VCaP (cell line): ENCODE results near the gene PRKCA.

ENCODE experiments used
- H3K27ac ChIP-seq: fragments of 450-650 bp; 2 replicates; pipeline ENCODE4 v1.5.1; 2017
- TF ChIP-seq, protein P1 (sequence below): fragments of 450-650 bp; conservative IDR thresholded peaks from 2 replicates; pipeline ENCODE4 v1.5.1; 2017; ENCODE audit warnings: mild to moderate bottlenecking, moderate library complexity

The PRKCA gene

DNA sequence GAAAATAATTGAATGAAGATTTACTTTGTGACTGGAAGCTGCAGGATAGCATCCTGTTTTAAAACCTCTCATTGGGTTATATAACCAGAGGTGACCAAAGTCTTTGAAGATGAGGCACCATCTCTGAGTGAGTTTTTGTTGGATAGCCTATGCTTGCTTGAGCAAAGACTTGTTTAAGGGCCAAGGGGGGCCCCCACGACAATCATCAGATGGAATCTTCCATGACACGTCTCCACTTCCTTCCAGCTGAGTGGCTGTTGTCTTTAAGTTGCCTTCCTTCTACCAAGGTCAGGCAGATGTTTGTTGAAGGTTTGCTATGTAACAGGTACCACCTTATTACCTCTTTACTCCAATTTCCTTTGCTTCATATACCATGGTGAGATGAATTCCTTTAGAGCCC, 188.8 kb downstream of the PRKCA start:
- TF ChIP-seq, protein P1, sequence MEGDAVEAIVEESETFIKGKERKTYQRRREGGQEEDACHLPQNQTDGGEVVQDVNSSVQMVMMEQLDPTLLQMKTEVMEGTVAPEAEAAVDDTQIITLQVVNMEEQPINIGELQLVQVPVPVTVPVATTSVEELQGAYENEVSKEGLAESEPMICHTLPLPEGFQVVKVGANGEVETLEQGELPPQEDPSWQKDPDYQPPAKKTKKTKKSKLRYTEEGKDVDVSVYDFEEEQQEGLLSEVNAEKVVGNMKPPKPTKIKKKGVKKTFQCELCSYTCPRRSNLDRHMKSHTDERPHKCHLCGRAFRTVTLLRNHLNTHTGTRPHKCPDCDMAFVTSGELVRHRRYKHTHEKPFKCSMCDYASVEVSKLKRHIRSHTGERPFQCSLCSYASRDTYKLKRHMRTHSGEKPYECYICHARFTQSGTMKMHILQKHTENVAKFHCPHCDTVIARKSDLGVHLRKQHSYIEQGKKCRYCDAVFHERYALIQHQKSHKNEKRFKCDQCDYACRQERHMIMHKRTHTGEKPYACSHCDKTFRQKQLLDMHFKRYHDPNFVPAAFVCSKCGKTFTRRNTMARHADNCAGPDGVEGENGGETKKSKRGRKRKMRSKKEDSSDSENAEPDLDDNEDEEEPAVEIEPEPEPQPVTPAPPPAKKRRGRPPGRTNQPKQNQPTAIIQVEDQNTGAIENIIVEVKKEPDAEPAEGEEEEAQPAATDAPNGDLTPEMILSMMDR: no peak
- H3K27ac ChIP-seq: no peak overlapping the region

DNA sequence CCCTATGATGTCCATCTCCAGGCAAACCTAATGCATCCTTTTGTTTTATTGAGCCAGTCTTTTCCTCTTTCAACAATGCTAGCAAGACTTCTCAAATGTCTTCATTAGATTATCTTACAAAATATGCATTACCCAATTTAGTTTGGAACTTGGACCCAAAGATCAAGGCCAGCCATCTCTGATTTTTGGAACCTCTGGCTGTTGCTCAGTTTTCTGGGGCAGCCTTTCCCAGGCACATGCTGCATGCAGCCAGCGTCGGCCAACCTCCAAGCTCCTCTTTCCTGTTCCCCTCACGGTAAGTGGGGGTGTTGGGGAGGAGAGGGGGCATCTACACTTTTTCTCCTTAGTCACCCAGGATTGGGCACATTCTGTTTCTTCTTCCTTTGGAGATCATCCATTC, 189.3 kb downstream of the PRKCA start:
- no peak overlapping the region for H3K27ac ChIP-seq
- TF ChIP-seq, protein P1: no peak

DNA sequence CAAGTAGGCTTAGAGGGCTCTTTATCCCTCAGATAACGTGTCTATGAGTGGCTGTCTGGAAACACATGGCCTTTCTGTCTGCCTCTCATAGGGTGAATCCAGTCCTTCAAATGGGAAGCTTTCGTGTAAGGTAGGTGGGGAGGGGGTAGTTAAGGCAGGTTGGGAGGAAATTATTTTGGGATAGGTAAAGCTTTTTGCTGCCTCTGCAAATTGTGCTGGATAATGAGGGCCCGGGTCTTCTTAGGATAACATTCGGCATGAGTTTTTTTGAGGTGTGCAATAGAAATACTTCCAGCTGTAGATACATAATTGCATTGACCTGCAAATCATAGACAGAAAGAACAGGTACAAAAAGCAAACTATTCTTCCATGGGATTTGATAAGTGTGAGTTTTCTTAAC, 189.7 kb downstream of the PRKCA start:
- H3K27ac ChIP-seq: no peak overlapping the region
- TF ChIP-seq, protein P1: no peak

DNA sequence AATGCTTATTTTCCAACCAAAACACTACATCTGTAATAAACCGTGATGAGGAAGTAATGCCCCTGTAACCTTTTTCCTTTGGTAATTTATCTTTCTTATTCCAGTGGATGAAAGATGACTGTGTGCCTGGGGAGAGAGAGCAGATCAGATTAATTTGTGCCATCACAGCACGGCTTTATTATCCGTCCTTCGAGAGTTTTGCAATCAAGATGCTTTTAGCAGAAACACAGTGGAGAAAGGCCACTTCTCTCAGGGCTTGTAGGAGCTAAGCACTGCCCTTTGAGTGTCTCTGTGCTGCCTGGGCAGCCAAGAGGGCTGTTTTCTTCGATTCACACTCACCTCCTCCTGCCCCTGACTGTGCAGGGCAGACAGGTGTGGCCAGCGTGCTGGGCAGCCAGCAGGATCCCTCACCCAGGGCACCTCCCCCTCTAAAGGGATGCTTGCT, 190.2 kb downstream of the PRKCA start:
- TF ChIP-seq, protein P1: no peak
- H3K27ac ChIP-seq: no peak overlapping the region

DNA sequence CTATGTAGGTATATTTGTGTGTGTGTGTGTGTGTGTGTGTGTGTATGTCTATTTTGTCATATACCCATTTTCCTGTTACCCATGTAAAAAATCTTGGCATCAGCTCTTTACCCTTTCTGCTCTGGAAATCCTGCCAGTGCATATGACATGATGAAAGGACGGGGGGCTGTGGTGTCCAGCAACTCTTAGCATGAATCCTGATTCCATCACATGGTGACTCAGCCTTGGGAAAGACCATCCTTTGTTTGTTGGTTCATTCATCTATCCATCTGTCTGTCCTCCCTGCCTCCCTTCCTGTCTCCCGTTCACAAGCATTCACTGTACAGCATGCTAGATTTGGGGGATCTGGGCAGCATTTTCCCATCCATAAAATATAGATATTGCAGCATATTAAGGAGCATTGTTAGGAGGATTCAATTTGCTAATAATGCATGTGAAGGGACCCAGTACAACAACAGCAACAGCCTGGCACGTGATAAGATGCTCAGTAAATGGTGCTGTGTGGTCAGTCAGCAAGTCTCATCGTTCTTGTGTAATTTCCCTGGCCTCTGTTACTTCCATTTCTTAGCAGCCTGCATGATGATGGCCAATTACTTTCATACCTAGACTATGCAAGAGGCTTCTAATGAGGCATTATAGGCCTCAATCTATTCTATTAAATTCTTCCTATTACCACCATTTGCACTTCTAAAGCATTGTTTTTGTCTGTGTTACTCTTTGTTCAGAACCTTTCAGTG, 191.0 kb downstream of the PRKCA start:
- no peak overlapping the region for H3K27ac ChIP-seq
- TF ChIP-seq, protein P1: no peak

DNA sequence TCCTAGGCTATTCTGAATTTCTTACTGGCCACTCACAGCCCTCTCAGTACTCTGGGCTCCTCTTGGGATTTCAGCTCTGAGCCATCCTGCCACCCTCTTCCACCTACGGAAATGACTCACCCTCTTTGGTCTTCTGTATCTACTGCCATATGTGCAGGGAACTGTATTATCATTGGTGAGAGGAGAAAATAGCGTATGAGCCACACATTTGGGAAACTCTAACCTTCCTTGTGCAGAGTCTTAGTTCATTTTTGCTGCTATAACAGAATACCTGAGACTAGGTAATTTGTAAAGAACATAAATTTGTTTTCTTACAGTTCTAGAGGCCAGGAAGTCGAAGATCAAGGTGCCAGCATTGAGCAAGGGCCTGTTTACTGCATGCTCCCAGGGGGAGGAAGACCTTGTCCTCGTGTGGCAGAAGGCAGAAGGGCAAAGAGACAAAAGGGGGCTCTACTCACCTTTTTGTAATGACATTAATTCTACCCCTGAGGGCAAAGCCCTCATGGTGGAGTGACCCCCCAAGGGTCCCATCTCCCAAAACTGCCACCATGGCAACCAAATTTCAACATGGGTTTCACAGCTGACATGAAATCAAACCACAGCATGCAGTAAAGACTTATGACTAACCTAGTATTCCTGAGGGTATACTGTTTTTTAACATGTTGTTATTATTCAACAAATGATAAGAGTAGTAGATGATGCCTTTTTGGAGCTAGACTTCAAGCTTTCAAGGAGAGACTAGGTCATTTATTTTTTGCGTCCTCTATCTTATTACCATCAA, 191.8 kb downstream of the PRKCA start:
- TF ChIP-seq, protein P1: no peak
- no peak overlapping the region for H3K27ac ChIP-seq

DNA sequence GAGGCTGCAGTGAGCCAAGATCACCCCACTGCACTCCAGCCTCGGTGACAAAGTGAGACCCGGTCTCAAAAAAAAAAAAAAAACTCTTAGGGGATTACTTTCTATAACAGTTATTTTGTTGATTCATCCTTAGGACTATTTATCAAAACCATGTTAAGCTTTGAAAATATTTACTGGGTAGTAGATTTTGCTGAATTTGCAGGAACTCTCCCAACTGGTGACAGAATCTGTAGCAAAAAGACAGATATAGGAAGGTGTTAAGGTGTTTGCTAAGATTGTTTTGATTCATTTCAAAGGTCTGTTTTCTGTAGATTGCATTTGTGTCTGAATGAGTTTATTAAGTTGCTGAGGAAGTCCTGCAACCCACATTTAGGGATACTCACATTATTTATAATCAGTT, 192.6 kb downstream of the PRKCA start:
- H3K27ac ChIP-seq: no peak overlapping the region

More for the DNA sequence above, 192.6 kb downstream of the PRKCA start:
- TF ChIP-seq, protein P1: no peak
